NCI-H748 (cell line): ENCODE measurements around the gene SOHLH2.

Experiments used
- DNase-seq: peaks from one replicate; lab custom pipeline; 2025; ENCODE audit not compliant: unreplicated experiment; lab: John Stamatoyannopoulos, UW

The SOHLH2 gene

GRCh38 chr13:36188441-36188840, 25.9 kb downstream of the SOHLH2 start:
- no peak for DNase-seq

GRCh38 chr13:36183901-36184300, 30.5 kb downstream of the SOHLH2 start:
- DNase-seq: no peak

DNA sequence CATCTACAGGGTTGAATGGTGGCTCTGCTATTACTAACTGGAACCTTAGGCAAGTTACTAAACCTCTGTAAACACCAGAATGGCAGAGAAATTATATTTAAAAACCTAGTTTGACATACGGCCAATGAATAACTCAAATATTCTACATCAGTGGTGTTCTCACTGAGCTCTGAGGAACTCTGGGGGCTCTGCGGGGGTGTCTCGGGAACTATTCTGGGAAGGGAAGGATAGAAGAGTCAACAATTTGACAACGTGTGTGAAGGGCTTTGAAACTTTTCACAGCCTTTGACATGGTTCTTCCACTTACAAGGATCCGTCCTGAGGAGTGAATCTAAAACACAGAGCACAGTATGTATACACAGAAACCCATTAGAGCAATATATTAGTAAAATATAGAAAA, 38.7 kb downstream of the SOHLH2 start:
- DNase-seq: no peak

DNA sequence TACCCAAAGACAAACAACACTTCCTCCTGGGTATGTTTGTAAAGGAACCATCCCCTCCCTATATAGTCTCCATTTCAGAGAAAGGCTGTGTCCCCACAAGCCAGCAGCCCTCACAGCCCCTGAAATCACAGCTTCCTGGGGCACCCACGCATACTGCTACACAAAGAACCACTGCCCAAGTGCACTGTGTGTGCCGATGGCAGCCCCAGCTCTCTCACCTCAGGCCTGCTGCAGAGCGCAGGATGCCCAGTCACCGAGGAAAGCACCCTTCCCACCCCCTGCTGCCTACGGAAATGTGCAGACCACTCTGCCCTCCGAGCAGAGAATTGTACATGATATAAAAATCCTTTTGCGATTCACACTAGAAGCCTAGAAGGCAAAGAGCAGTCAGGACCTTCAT, 39.4 kb downstream of the SOHLH2 start:
- peak; percentile 57 for DNase-seq

GRCh38 chr13:36173571-36174322, 40.6 kb downstream of the SOHLH2 start:
- no peak for DNase-seq

GRCh38 chr13:36166046-36166445, 48.3 kb downstream of the SOHLH2 start:
- no peak for DNase-seq

DNA sequence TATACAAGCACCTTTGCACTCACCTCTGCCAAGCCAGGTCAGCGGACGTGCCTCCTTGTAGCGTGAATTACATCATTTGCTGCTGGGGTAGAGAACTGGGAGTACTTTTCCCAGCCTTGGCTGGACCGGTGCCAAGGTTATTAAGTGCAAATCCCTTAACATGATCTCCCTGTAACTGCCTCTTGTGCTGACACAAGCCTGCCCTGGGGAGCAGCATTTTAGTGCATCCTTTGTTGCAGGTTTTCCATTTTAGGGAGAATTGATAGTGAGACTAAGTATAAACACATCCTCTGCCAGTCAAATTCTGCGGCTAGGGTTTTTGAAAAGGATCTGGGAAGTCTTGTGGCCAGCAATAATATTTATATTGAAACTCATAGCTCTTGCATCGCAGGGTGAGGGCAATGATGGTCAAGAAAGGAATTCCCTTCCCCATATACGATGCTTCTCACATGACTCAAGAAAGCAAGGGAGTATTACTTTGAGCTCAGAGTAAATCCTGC, 50.5 kb downstream of the SOHLH2 start:
- DNase-seq: peak; percentile 96

GRCh38 chr13:36163286-36163685, 51.1 kb downstream of the SOHLH2 start:
- DNase-seq: peak; percentile 61

- DNase-seq: no peak
Measured at GRCh38 chr13:36160297-36160696, 54.1 kb downstream of the SOHLH2 start.

DNA sequence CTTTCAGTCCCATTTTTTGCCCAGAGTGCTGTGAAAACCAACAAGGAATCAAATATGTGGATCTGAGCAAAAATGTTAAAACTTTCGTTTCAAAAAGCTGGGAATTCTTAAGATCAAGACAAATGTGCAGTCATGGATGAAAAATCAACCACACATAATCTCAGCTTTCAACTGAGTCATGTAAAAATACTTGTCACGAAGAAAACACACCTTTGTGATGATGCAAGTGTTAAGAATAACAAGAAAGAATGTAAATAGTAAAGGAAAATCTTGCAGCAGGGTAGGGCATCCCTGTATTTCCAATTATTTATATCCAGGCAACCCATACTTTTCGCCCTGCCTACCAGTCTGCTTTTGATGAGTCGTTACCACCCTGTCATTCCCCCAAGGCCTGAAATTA, 55.7 kb downstream of the SOHLH2 start:
- no peak for DNase-seq

DNA sequence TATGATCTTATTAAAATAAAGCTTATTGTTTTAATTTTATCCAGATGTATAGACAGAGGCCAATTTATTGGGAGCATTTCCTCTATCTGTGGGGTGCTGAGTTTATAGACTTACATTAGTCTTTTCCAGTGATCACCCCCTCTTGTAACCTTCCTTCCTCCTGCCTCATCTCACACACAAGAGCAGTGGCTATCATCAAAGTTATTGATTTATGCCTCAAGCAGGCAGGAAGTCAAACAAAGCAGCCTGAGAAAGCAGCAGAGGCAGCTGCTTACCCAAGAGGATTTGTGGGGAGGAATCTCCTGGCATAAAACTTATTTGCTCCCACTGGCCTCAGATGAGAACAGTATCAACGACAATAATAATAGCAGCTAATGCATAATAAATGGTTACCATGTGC, 56.9 kb downstream of the SOHLH2 start:
- peak; percentile 53 for DNase-seq

DNA sequence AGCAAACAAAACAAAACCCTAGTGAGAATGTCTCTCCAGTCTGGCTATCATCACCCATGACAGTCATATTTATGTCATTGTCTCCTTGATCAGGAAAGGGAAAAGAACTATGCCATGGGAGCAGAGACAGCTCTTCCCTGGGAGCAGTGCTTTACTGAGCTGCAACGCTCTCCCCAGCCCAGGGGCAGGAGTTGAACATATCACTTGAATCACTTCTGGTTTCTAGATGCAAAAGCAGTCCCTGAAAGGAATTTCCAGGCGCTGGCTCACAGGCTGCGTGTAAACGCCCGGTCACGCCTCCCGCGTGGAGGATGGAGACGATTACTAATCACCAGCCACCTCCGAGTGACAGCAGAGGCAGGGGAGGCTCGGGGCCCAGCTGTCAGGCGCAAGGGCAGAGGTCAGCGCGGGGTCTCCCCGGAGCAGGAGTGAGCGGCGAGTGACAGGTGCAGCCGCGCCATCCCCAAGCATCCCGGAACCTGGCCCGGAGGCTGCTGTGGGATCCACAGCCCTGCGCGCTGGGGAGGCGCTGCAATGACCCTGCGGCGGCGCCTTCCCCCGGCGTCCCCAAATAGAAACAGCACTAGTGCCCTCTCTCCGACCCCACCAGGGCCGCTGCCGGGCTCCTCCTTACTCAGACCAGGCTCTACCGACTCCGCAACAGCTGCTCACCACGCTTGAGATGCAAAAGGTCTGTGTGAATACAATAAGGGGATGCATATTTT, 59.6 kb downstream of the SOHLH2 start:
- no peak for DNase-seq

DNA sequence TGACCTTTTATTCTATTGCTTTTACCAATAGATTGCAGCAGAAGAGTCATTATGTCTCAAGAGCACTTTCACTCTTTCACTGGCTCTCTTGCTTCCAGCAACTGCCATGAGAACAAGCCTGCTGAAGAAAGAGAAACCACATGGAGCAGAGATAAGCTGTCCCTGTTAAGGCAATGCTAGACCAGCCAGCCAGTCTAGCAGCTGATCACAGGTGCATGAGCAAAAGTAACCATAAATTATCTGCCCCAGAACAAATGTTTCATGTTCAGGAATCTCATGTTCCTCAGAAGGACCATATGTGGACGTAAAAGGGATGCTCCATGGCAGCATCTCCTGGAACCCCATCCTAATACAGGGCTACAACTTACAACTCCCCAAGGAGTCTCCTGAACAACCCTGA, 62.8 kb downstream of the SOHLH2 start:
- no peak for DNase-seq

- DNase-seq: no peak
Measured at GRCh38 chr13:36148446-36148845, 65.9 kb downstream of the SOHLH2 start.

- DNase-seq: no peak
Measured at GRCh38 chr13:36147330-36147729, 67.0 kb downstream of the SOHLH2 start.

DNA sequence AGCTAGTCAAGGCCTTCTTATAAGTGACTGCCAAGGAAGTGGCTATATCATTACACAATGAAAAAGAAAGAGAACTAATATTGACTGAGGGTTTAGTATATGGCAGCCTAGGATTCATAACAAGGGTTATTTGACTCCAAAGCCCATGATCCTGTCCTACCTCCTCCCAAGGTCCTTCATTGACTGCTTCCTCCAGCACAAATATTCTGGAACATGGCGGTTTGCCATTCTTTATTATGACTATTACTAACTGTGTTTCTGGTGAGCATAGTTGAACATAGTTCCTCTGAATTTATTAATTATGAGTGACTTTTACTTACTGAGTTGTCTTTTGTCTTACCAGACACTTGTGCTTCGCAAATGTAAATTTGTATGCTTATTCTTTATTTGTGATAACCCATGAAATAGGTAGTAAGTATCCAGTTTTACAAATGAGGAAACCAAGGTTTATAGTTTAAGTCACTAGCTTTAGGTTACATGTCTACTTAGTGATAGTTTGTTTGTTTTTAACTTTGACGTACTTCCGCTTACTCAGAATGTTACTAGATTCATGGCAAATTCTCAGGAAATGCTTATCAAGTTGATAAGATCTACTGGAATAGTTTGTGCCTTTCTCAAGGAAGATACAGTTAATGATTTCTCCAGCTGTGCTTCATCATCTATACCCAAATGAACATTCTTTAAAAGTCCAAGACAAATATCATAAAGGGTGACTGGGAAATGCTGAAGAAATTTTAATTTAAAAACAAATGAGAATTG, 67.7 kb downstream of the SOHLH2 start:
- no peak for DNase-seq

- no peak for DNase-seq
Measured at GRCh38 chr13:36143738-36144137, 70.6 kb downstream of the SOHLH2 start.

GRCh38 chr13:36142735-36143134, 71.6 kb downstream of the SOHLH2 start:
- DNase-seq: peak; percentile 69

DNA sequence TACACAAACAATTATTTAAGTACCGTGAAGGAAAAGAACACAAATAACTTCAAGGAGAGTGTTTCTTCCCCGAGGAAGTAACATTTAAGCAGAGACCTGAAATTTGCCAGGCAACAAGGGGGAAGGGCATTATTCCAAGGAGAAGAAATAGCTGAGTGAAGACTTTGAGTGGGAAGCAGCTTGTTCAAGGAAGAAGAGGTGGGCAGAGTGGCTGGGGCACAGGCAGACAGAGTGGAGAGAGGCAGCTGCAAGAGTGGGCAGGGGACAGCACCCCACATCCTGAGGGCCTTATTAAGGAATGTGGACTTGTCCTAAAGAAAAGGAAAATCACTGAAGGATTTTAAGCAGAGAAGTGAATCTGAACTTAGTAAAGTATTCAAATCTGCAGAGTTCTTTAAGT, 78.5 kb downstream of the SOHLH2 start:
- no peak for DNase-seq

DNA sequence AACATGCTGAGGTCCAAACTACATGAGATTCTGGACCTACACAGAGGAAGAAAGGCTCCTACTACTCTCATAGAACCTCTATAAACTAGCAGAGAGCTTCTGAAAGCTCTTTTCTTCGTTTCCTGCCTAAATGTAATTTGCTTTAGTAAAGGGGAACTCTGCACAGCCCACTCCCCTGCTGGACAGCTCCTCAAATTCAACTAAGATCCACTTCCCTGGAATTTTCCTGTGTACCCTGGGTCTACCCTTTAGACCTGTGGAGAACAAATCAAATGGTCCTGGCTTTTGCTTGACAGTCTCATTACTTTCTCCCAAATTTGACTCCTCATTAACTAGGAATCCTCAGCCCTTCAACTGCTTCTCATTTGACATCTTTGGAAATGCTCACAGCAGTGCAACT, 79.7 kb downstream of the SOHLH2 start:
- DNase-seq: no peak

- peak; percentile 45 for DNase-seq
Measured at GRCh38 chr13:36133950-36134626, 80.3 kb downstream of the SOHLH2 start.
